GM18907 (cell line): ENCODE measurements around the gene TMEM252.

Experiments
- ATAC-seq: cut with Tn5 transposase; IDR thresholded peaks from one replicate; pipeline ENCODE4 v1.9.1; 2021; ENCODE audit warnings: mild to moderate bottlenecking, moderate library complexity; ENCODE audit not compliant: unreplicated experiment

Gene TMEM252

GRCh38 chr9:68540712-68541535 is at the start of gene TMEM252:
TMEM252 (minus strand) TSS chr9:68540883; CDS start chr9:68540814, 69 bp downstream.
- no peak for ATAC-seq

DNA sequence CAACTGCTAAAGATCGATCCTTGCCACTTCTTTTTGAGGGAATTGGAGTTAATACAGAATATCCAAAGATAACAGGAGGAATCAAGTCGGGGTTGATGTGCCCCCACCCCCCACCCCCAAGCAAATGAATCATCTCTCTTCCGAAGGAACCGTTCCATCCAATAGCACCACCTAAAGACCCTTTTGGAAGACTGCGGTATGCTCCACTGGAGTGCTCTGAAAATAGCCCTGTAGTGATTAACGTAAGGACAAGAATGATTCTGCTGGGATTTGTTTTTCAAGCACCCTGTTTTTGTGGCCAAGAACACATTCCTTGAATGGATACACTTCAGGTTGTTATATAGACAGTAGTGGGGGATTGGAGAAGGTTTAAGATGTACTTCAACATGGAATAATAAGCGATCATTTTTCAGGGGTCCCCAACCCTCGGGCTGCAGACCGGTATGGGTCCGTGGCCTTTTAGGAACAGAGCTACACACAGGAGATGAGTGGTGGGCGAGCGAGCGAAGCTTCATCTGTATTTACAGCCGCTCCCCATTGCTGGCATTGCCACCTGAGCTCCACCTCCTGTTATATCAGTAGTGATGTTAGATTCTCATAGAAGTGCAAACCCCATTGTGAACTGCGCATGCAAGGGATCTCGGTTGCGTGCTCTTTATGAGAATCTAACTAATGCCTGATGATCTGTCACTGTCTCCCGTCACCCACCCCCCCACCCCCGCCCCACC is 44.5 kb upstream of the TMEM252 start:
- no peak for ATAC-seq

DNA sequence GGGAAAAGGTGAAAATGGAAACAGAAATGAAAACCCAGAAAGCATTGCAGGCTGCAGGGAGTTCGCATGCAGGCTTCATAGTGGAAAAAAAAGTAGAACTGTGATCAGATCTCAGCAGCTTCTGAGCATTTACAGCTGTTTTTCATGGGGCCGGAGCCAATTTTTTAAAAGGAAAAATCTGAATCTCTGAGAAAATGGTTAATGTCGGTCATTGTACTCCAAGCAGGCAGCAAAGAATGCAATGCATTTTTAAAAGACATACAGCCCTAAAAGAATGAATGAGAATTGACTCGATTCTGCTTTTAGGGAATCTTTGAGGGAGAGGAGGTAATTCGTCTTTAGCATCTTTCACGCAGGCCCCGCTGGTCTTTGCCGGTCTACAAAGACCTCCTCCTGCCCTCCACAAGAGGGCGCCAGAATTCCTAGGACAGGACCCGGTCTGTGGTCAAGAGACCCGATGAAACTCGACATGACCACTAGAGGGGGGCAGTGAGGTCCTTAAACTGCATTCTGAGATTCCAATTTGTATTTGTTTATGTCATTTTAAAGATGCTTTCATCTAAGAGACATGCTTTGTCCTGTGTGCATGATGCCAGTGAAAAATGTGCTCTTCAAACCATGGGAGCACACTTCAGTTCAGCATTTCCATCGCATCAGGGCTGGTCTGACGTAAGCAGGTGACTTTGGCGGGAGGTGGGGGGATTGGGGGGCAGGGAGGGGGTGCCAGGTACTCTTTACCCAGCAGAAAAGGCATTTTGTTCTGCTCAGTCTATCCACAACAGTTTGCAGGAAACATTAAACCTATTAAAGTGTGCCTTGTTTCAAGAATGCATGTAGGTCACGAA is 43.7 kb upstream of the TMEM252 start:
- ATAC-seq = peak; percentile 94

DNA sequence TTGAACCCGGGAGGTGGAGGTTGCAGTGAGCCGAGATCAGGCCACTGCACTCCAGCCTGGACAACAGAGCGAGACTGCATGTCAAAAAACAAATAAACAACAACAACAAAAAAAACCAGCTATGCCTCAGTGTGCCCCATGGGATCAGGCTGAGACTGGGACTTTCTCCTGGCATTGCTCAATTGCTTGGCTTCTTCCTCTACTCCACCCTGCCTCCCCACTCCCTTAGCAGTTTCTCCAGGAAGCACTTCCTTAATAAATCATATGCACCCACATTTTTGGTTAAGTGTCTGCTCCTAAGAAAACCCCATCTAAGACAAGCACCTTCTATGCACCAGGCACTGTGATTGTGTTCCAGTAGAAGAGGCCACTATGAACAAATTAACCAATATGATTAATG is 41.0 kb upstream of the TMEM252 start:
- no peak for ATAC-seq

- peak; percentile 93 for ATAC-seq
These were observed 37.3 kb upstream of the TMEM252 start for GRCh38 chr9:68577774-68578591.

DNA sequence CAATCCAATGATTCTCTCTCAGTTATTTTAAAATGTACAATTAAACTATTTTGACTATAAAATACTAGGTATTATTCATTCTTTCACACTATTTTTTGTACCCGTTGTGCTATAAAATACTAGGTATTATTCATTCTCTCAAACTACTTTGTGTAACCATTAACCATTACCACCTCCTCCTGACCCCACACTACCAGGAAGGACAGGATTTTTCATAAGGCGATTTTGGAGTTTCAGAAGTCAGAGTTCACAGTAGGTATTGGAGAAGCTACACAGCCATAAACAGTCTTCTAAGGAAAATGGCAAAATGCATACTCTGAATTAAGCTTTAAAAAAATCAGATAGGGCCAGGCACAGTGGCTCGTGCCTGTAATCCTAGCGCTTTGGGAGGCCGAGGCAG is 35.1 kb upstream of the TMEM252 start:
- ATAC-seq = no peak

DNA sequence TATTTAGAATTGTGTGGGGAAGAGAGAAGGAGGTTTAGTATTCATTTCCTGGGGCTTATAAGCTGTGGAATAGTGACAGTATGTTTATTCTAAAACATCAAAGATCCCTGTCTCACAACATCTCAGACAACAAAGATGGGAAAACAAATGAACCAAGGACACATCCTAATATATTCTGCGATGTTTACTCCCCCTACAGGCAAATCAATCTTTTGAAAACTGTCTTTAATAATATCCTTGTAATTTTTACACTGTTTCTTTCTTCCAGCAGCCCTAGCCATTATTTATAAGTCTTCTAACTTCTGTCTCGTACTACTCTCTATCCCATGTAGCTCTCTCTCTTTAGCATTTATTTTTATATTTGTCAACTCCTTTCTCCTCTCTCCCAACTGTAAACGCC is 33.5 kb upstream of the TMEM252 start:
- no peak for ATAC-seq

DNA sequence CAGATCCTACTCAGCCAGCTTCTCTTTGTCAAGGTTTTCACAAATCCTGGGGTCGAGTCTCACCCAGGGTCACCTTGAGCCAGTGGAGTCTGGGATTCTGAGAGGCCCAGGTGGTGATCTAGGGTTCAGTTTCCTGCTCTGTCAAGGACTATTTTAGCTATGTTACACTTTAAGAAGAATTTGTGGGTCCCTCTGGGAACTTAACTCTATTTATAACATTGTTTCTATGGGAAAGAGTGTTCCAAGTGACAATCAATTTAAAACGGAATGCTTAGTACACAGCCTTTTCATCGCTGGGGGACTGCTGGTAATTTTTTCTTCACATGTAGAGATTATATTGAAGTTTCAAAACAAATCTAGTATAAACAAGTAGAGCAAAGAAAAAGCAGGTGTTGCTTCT is 26.9 kb upstream of the TMEM252 start:
- ATAC-seq = no peak

GRCh38 chr9:68562461-68562860 is 21.8 kb upstream of the TMEM252 start:
- ATAC-seq = no peak

- peak; percentile 56 for ATAC-seq
These were observed 19.6 kb upstream of the TMEM252 start for GRCh38 chr9:68560071-68560844.

DNA sequence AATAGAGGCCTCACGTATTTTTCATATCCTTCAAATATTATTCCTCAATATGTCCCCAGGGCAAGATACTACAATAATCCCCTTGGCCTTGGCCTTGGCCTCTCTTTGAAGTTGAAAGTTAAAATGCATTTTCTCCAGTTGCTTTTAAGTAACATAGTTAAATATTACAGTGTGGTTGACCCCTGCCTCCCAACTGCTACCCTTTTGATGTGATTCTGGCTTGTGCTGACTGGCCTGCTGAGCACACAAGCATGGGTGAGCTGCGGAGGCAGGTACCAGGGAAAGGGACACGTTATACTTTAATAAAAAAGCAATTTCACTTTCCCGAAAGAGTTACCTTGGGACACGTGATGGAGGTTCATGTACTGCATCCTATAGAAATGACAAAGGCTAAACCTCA is 17.9 kb upstream of the TMEM252 start:
- no peak for ATAC-seq

DNA sequence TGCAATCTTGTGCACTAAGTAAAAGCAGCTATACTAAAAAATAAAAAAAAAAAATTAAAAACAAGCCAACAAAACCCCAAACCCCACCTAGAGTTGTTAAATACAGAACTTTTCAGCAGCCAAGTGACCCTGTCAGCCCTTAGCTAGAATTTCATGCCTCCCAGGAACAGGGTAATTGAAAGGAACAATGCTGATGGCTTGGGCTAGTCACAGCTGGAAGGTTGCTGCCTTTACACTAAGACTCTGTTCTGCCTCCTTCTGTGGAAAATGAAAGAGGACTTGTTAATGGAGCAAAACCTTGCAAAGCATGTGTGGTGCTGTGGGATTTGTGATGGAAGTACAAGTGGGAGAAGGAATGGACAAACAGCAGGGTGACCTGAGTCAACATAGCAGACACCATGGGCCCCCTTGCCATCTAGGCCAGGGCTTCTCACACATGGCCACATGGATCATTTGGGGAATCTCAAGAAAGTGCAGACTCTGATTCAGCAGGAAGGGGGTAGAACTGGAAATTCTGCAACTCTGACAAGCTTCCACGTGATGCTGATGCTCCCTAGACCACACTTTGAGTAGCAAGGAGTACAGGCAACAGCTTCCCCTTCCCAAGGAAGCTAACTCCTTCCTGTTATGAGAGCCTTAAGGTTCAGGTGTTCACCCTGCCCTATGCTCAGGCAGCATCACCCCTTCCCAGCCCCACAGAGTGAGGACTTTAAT is 14.9 kb upstream of the TMEM252 start:
- ATAC-seq = no peak

DNA sequence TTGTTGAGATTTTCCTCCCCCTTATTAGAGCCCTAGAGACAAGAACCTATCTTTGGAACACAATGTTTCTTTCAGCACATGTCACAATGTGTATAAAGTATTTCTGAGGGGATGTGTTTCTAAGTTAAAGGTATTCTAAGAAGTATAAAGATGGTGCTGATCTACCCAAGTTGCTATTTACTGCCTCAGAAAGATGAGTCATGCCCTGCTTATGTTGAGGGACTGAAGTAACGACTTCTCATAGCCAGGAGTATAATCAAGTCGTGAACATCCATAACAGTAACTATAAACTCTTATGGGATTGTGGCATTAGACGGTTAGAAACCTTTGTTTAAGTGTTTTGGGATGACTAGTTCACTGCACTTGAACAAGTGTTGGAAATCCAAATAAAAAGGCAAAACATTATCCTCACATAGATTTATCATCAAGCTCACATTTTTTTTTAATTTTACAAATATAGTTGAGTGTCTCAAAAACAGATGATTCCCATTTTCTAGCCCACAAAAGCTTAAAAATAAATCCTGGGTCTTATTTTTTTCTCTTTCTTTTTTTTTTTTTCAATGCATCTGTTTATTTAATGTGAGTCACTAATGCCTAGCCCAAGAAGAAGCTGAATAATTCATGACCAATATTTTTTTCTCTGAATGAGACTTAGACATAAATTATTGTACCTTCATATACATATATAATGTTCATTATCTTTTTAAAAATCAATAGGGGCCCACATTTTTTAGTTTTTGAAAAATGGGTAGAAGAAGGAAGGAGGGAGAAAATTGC is 12.2 kb upstream of the TMEM252 start:
- ATAC-seq = no peak

DNA sequence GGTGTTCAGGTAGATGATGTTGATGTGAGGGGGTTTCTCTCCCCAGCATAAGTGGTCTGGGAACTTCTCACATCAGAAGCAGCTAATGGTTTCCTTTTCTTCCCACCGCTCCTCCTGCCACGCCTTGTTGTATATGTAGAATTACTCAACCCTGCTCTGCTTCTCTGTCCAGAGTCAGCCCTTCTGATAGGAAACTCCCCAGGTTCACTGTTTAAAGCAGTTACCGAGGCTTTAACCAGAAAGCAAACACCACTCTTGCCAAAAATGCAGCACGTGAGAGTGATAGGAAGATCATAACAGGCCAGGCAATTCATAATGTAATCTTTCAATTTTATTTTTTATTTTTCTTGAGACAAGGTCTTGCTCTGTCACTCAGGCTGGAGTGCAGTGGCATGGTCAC is 10.5 kb upstream of the TMEM252 start:
- ATAC-seq = no peak

DNA sequence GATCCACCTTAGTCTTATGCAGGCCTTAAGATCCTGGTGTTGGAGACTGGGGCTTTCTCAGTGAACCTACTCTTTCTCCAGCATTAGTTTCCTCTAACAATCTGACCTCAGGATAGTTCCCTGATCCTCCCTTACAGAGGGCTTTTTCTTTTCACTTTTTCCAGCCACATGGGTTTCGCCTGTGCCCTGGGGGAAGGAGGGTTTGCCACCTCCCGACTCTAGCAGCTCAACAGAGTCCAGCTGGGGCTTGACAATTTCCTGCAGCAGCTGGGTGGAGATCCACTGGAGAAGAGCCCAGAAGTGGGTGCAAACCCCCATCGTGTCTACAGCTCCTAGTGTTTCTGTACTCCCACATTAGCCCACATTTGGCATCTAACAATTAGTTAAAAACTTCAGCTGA is 7.6 kb upstream of the TMEM252 start:
- ATAC-seq = no peak

DNA sequence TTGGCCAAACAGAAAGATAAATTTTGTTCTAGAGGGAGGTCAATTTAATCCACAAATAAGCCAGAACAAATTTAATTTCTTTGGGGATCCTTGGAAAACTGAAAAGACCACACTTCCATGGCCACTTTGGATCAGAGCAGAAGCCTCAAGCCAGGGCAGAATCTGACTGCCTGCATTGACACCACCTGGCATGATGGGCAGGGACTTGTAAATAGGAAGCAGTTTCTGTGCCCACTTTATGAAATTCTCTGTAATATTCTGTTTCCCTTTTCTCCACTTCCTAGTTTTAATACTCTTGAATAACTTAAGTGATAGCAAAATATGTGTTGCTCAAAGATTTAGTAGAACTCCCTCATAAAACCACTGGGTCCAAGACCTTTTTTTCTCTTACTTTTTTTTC is 6.7 kb upstream of the TMEM252 start:
- no peak for ATAC-seq

- peak; percentile 90 for ATAC-seq
These were observed 6.1 kb upstream of the TMEM252 start for GRCh38 chr9:68546596-68547390.
